HepG2 (cell line): ENCODE results near the gene CD40. TPM values are rescaled to one million over a fixed set of nuclear protein-coding genes. Genes with fewer than 3 reads are reported as not detected.

Source experiments
- CREB1 ChIP-seq, 2 experiments: fragments of 450-650 bp in 1 of 2; IDR thresholded peaks; 2 replicates each; pipeline ENCODE4 v1.6.1; 2016 to 2017; ENCODE audit warnings: control low read depth in 1 of 2, mild to moderate bottlenecking in 1 of 2, missing compliant biosample characterization in 1 of 2, missing genetic modification characterization in 1 of 2
- DZIP1 ChIP-seq: sonication (generic); formaldehyde crosslinking; IDR thresholded peaks from 2 replicates; pipeline ENCODE4 v1.5.0; 2020; ENCODE audit warnings: mild to moderate bottlenecking, missing genetic modification reagents
- FOXA3 ChIP-seq: IDR thresholded peaks from 2 replicates; pipeline ENCODE4 v1.6.1; 2016; ENCODE audit warnings: missing genetic modification reagents, missing compliant biosample characterization
- JDP2 ChIP-seq: sonication (generic); formaldehyde crosslinking; IDR thresholded peaks from 2 replicates; pipeline ENCODE4 v1.8.1; 2022; ENCODE audit warnings: missing genetic modification reagents, borderline replicate concordance
- KAT7 ChIP-seq: IDR thresholded peaks from 2 replicates; pipeline ENCODE4 v1.6.1; 2018; ENCODE audit warnings: borderline replicate concordance, missing compliant biosample characterization
- LCORL ChIP-seq, 2 experiments: fragments of 450-650 bp in 1 of 2; sonication (generic) in 1 of 2; formaldehyde crosslinking in 1 of 2; IDR thresholded peaks; 2 replicates each; pipeline versions ENCODE4 v1.5.0 to v1.6.1; 2017 to 2020; ENCODE audit warnings: antibody characterized with exemption in 1 of 2, missing genetic modification reagents in 1 of 2
- NFRKB ChIP-seq: fragments of 450-650 bp; IDR thresholded peaks from 2 replicates; pipeline ENCODE4 v1.6.1; 2017
- NFYB ChIP-seq: sonication (generic); formaldehyde crosslinking; IDR thresholded peaks from 2 replicates; pipeline ENCODE4 v1.4.0; 2020; ENCODE audit warnings: missing genetic modification reagents
- PCBP2 ChIP-seq: fragments of 200-400 bp; formaldehyde crosslinking; optimal IDR thresholded peaks from 2 replicates; pipeline ENCODE3; 2018; ENCODE audit warnings: low read length, low read depth; ENCODE audit not compliant: poor library complexity, severe bottlenecking
- PHF20 ChIP-seq: sonication (generic); formaldehyde crosslinking; IDR thresholded peaks from 2 replicates; pipeline ENCODE4 v1.5.0; 2020; ENCODE audit warnings: mild to moderate bottlenecking, missing genetic modification reagents
- SATB2 ChIP-seq: sonication (generic); formaldehyde crosslinking; IDR thresholded peaks from 2 replicates; pipeline ENCODE4 v1.5.0; 2020; ENCODE audit warnings: missing genetic modification reagents
- SNAPC2 ChIP-seq: sonication (generic); formaldehyde crosslinking; IDR thresholded peaks from 2 replicates; pipeline ENCODE4 v1.8.1; 2022; ENCODE audit warnings: mild to moderate bottlenecking, missing genetic modification reagents
- ZFYVE20 ChIP-seq: sonication (generic); formaldehyde crosslinking; IDR thresholded peaks from 2 replicates; pipeline ENCODE4 v1.8.0; 2023; ENCODE audit warnings: low read depth, mild to moderate bottlenecking, moderate library complexity, missing genetic modification reagents, borderline replicate concordance
- ZNF547 ChIP-seq: sonication (generic); formaldehyde crosslinking; IDR thresholded peaks from 2 replicates; pipeline ENCODE4 v1.5.1; 2020; ENCODE audit warnings: mild to moderate bottlenecking, missing genetic modification reagents
- ZNF557 ChIP-seq: sonication (generic); formaldehyde crosslinking; IDR thresholded peaks from 2 replicates; pipeline ENCODE4 v1.4.0; 2020; ENCODE audit warnings: missing genetic modification reagents
- ZNF709 ChIP-seq: sonication (generic); formaldehyde crosslinking; IDR thresholded peaks from 2 replicates; pipeline ENCODE4 v1.5.0; 2020; ENCODE audit warnings: mild to moderate bottlenecking, missing genetic modification reagents
- polyA plus RNA-seq, 8 experiments: library from polyadenylated mRNA; depleted of rRNA in 3 of 8; stranded (reverse) in 7 of 8; unstranded in 1 of 8; fragments of >200 nt; fragmentation: Illumina TruSeq in 4 of 8; extraction: Trizol in 4 of 8; gene quantifications; 2 replicates each; pipeline versions ENCODE4 v1.2.1 to v1.2.3, GENCODE V29; 2011 to 2016; ENCODE audit warnings: low read depth in 4 of 8, missing spikeins in 1 of 8, mixed read lengths in 1 of 8; ENCODE audit not compliant: insufficient read depth in 1 of 8
- total RNA-seq, 5 experiments: library from RNA; depleted of rRNA; stranded (reverse); fragments of >200 nt; fragmentation: Illumina TruSeq; extraction: Trizol; gene quantifications; 2 replicates each; pipeline ENCODE4 v1.2.3, GENCODE V29; 2016; ENCODE audit warnings: low read depth in 1 of 5
- TF ChIP-seq, protein P1 (sequence below): fragments of 450-650 bp; IDR thresholded peaks from 2 replicates; pipeline ENCODE4 v1.6.1; 2016
- TF ChIP-seq, protein P2 (sequence below): sonication (generic); formaldehyde crosslinking; IDR thresholded peaks from 2 replicates; pipeline ENCODE4 v1.8.1; 2023; ENCODE audit warnings: mild to moderate bottlenecking, missing genetic modification reagents
- TF ChIP-seq, protein P3 (sequence below): IDR thresholded peaks from 2 replicates; pipeline ENCODE4 v1.6.1; 2016; ENCODE audit warnings: missing compliant biosample characterization, missing genetic modification reagents, borderline replicate concordance
- TF ChIP-seq, protein P4 (sequence below): sonication (generic); formaldehyde crosslinking; IDR thresholded peaks from 2 replicates; pipeline ENCODE4 v1.5.0; 2020; ENCODE audit warnings: missing genetic modification reagents

CD40 gene
- total and polyA plus RNA-seq, 2 of the 13 experiments (the other 11 are each of a cell fraction or from before 2014, with no cell fraction given): 4.6 to 13.4 TPM

DNA sequence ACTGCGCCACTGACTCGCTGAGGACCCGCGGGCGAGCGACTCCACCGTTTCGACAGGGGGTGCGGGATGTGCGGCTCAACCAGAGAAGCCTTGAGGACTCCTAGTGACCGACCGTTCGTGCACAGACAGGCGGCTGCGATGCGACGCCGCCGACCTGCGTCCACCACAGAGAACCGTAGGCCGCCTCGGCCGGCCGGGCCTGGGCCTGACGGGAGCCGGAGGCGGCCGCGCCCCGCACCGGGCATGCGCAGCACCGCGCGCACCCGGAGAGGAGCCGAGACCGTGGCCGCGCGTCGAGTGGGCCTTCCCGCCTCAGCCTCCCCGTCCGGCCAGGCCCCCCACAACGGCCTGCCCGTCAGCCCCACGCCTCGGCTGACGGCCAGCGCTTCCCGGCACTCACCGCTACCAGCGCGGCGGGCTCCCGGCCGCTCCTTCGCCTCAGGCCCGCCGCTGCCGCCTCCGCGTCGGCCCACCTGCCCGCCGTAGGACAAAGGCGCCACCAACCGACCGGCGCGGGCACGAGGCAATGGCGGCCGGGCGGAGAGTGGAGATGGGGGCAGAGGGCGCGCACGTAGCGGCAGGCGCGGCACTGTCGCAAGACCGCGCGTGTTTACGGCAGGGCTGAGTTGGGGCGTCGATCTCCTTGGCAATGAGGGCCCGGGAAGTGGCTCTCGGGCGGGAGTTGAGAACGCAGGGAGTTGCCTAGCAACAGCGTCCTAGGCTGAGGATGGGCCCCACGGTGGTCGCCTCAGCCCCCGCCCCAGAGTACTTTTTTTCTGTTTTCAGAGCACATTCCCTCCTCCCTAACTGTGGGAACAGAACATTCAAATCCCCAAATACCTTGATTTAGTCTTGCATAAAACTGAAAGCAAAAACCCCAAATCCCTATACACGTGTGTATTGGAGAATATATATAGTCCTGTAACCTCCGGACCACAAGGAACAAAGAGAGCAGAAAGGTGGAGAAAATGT, 28.4 kb upstream of the CD40 start, which contains the start of gene NCOA5 (continued):
- TF ChIP-seq, protein P1, sequence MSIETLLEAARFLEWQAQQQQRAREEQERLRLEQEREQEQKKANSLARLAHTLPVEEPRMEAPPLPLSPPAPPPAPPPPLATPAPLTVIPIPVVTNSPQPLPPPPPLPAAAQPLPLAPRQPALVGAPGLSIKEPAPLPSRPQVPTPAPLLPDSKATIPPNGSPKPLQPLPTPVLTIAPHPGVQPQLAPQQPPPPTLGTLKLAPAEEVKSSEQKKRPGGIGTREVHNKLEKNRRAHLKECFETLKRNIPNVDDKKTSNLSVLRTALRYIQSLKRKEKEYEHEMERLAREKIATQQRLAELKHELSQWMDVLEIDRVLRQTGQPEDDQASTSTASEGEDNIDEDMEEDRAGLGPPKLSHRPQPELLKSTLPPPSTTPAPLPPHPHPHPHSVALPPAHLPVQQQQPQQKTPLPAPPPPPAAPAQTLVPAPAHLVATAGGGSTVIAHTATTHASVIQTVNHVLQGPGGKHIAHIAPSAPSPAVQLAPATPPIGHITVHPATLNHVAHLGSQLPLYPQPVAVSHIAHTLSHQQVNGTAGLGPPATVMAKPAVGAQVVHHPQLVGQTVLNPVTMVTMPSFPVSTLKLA: peak; percentile 79
- TF ChIP-seq SATB2 (CRISPR knock-in tag) (peak; percentile 82), SNAPC2 (peak; percentile 90; the same call in 1 of the 2 replicates), PCBP2 (no peak), FOXA3 (peak; percentile 89), NFRKB (no peak), NFYB (CRISPR knock-in tag) (no peak; the same call in 1 of the 2 replicates), KAT7 (CRISPR knock-in tag) (peak; percentile 92), DZIP1 (CRISPR knock-in tag) (peak; percentile 63; the same call in 1 of the 2 replicates), LCORL (IDR thresholded peaks at IDR 0.05) (no peak), LCORL (CRISPR knock-in tag; IDR thresholded peaks at IDR 0.05) (peak; percentile 74), ZNF709 (peak; percentile 97), ZNF547 (CRISPR knock-in tag) (peak; percentile 100), PHF20 (CRISPR knock-in tag) (peak; percentile 90), JDP2 (CRISPR knock-in tag) (no peak), ZFYVE20 (CRISPR knock-in tag) (peak; percentile 81; the same call in 1 of the 2 replicates), CREB1 (IDR thresholded peaks at IDR 0.05) (peak; percentile 70; the same call in 1 of the 2 replicates), CREB1 (CRISPR knock-in tag; IDR thresholded peaks at IDR 0.05) (no peak), ZNF557 (no peak)
- TF ChIP-seq, protein P2, sequence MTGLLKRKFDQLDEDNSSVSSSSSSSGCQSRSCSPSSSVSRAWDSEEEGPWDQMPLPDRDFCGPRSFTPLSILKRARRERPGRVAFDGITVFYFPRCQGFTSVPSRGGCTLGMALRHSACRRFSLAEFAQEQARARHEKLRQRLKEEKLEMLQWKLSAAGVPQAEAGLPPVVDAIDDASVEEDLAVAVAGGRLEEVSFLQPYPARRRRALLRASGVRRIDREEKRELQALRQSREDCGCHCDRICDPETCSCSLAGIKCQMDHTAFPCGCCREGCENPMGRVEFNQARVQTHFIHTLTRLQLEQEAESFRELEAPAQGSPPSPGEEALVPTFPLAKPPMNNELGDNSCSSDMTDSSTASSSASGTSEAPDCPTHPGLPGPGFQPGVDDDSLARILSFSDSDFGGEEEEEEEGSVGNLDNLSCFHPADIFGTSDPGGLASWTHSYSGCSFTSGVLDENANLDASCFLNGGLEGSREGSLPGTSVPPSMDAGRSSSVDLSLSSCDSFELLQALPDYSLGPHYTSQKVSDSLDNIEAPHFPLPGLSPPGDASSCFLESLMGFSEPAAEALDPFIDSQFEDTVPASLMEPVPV (CRISPR knock-in tag): peak; percentile 90
- TF ChIP-seq, protein P3, sequence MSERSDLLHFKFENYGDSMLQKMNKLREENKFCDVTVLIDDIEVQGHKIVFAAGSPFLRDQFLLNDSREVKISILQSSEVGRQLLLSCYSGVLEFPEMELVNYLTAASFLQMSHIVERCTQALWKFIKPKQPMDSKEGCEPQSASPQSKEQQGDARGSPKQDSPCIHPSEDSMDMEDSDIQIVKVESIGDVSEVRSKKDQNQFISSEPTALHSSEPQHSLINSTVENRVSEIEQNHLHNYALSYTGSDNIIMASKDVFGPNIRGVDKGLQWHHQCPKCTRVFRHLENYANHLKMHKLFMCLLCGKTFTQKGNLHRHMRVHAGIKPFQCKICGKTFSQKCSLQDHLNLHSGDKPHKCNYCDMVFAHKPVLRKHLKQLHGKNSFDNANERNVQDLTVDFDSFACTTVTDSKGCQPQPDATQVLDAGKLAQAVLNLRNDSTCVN (CRISPR knock-in tag): no peak; the same call in none of the 2 replicates
- TF ChIP-seq, protein P4, sequence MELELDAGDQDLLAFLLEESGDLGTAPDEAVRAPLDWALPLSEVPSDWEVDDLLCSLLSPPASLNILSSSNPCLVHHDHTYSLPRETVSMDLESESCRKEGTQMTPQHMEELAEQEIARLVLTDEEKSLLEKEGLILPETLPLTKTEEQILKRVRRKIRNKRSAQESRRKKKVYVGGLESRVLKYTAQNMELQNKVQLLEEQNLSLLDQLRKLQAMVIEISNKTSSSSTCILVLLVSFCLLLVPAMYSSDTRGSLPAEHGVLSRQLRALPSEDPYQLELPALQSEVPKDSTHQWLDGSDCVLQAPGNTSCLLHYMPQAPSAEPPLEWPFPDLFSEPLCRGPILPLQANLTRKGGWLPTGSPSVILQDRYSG: peak; percentile 97
